ENCODE measurements around the gene AKR1D1.

GRCh38 chr7:138122162-138122561 is 45.9 kb downstream of the AKR1D1 start:
- no peak for TF ChIP-seq CTCF (IDR thresholded peaks at IDR 0.05)
- TF ChIP-seq POLR2A (IDR thresholded peaks at IDR 0.05) = no peak

Data from thyroid gland (tissue), 4 donors.